Spleen (tissue), 7 donors: Measurements from ENCODE around the gene SRSF12.

Experiments
- CTCF ChIP-seq, 11 experiments: fragments of 200-600 bp in 7 of 11; fragments of 450-650 bp in 4 of 11; sonication (generic) in 4 of 11; IDR thresholded peaks in 8 of 11; conservative IDR thresholded peaks in 3 of 11; 1 replicate in 7 of 11; 2 replicates in 4 of 11; pipeline versions ENCODE4 v1.4.0 to v1.8.0; 2016 to 2021; ENCODE audit warnings: antibody characterized with exemption in 11 of 11, inconsistent platforms in 4 of 11, mild to moderate bottlenecking in 1 of 11
- POLR2A ChIP-seq, 3 donors: fragments of 450-650 bp; IDR thresholded peaks; one replicate each; pipeline ENCODE4 v1.5.1; 2017; ENCODE audit warnings: antibody characterized with exemption in 3 of 3, mild to moderate bottlenecking in 1 of 3
- POLR2AphosphoS5 ChIP-seq, 3 donors: sonication (generic); formaldehyde crosslinking; IDR thresholded peaks; one replicate each; pipeline ENCODE4 v1.5.1; 2017; ENCODE audit warnings: antibody characterized with exemption in 3 of 3
- donor health status: DM: no; HTN: no; CAD: no; lungs with moderate emphysema.
- donor health status: DM: no; HTN: no; CAD: no.
- donor health status: DM: no; HTN: no; CAD: no.

GRCh38 chr6:89131599-89131998 lies 13.7 kb upstream of the SRSF12 start:
- TF ChIP-seq POLR2AphosphoS5 (IDR thresholded peaks at IDR 0.05) (no peak), CTCF (IDR thresholded peaks at IDR 0.05 in 8 of 11, conservative IDR thresholded peaks at IDR 0.05 in 3 of 11) (no peak), POLR2A (IDR thresholded peaks at IDR 0.05) (no peak)
